ENCODE results near the gene MAPKAPK3. TPM values are rescaled to one million over a fixed set of nuclear protein-coding genes. Genes with fewer than 3 reads are reported as not detected.

The MAPKAPK3 gene
- total and polyA plus RNA-seq, 2 of the 8 experiments (the other 6 are each of a cell fraction or from before 2014, with no cell fraction given), result 65.4 to 99.8 TPM

DNA sequence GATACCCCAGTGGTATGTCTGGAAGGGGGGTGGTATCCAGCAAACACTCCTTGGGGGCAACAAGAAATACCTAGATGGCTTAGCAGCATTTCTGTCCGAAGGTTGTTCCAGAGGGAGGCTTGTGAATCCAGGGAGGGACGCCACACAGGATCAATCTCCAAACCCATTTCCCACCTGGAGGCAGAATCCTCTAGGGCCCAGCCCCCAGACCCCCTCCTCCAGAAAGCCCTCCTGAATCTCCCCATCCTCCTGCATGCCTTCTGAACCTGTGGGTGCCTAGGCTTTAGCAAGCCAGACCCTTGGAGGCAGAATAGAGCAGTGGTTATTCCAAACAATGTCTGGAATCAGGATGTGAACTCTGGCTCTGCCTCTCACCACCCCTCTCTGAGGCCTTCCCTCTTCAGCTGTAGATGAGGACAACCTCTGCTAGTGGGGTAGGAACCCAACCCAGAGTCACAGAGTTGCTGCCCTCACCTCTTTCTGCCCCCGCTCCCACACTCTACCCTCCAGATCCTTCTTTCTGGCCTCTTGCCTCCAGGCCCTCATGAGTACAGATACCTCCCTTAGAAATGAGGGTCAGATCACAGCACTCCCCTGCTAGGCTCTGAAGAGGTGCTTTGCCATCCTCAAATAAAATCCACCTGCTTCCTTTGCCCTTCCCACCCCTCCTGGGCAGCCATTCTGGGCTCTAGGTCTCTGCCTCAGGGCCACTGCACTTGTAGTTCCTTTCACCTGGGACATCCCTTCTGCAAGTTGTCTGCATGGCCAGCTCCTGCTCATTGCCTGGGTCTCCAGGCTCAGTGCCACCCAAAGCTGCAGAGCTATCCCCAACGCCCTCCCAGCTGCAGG is 13.5 kb upstream of the MAPKAPK3 start:
- Histone ChIP-seq H3K56ac (replicated peaks; ENCODE audit: insufficient read length, low read depth, low read length) (no peak overlapping the region), H2BK5ac (ENCODE audit: low read depth, low read length) (no peak overlapping the region), H3K27ac (ENCODE audit: low read depth, low read length) (no peak overlapping the region), H3K9ac (replicated peaks in 1 of 4; ENCODE audit: extremely low read depth in 1 of 4, low read depth in 3 of 4, low read length in 3 of 4) (no peak overlapping the region), H4K91ac (replicated peaks; ENCODE audit: insufficient read length, low read length) (no peak overlapping the region), H3K4me1 (replicated peaks in 1 of 4; ENCODE audit: control insufficient read depth in 3 of 4, insufficient read depth in 4 of 4, low read length in 3 of 4) (no peaks in the 10 kb centered on the region), H3K79me1 (ENCODE audit: low read depth, low read length) (no peaks in the 10 kb centered on the region), H2AK5ac (ENCODE audit: low read depth, low read length) (no peak overlapping the region), H3K18ac (ENCODE audit: extremely low read depth, low read length) (no peak overlapping the region), H3K4me3 (ENCODE audit: extremely low read depth in 1 of 4, insufficient read depth in 2 of 4, low read depth in 3 of 4, low read length in 4 of 4) (no peak overlapping the region), H3K14ac (ENCODE audit: insufficient read length) (no peak overlapping the region), H2AFZ (ENCODE audit: low read length) (no peak overlapping the region), H3K4me2 (ENCODE audit: insufficient read depth in 1 of 2, low read depth in 2 of 2, low read length in 2 of 2) (no peak overlapping the region), H2BK15ac (ENCODE audit: low read length) (no peak overlapping the region), H3K23ac (ENCODE audit: insufficient read length) (no peak overlapping the region), H3K9me3 (ENCODE audit: insufficient read depth in 2 of 2, low read depth in 1 of 2, low read length in 1 of 2) (no peaks in the 10 kb centered on the region), H3K23me2 (ENCODE audit: low read depth, low read length) (no peaks in the 10 kb centered on the region), H3K4ac (replicated peaks; ENCODE audit: insufficient read length, low read depth, low read length) (no peak overlapping the region), H2BK12ac (ENCODE audit: low read depth, low read length) (no peak overlapping the region), H3K27me3 (replicated peaks in 1 of 4; ENCODE audit: control insufficient read depth in 3 of 4, extremely low read depth in 1 of 4, insufficient read depth in 3 of 4, low read length in 3 of 4) (peaks cover 0 to 2% (median 0%) of the 10 kb centered on the region in 4 experiments; a peak in 1 of 7 replicates), H2BK20ac (ENCODE audit: low read length) (no peak overlapping the region), H3K79me2 (ENCODE audit: control insufficient read depth in 1 of 2, insufficient read depth in 2 of 2, low read length in 2 of 2) (no peaks in the 10 kb centered on the region), H4K20me1 (replicated peaks in 1 of 2; ENCODE audit: control insufficient read depth in 1 of 2, insufficient read depth in 2 of 2, low read length in 2 of 2) (peaks cover 3% of the 10 kb centered on the region in 2 experiments), H4K5ac (ENCODE audit: insufficient read length, low read depth, low read length) (no peak overlapping the region), H4K8ac (ENCODE audit: extremely low read depth, insufficient read depth, low read length) (no peak overlapping the region), H3K36me3 (ENCODE audit: control insufficient read depth in 2 of 4, insufficient read depth in 4 of 4, low read length in 3 of 4) (no peaks in the 10 kb centered on the region), H2BK120ac (replicated peaks; ENCODE audit: low read depth, low read length) (no peak overlapping the region)
- no peak for TF ChIP-seq ASH2L (IDR thresholded peaks at IDR 0.05; ENCODE audit: low read length)
- no peak for TF ChIP-seq RNF2 (IDR thresholded peaks at IDR 0.05; ENCODE audit: borderline replicate concordance, low read depth, low read length, missing control alignments, poor library complexity, severe bottlenecking)
- no peak for TF ChIP-seq JUND (IDR thresholded peaks at IDR 0.05; ENCODE audit: low read length)
- no peak for TF ChIP-seq CBX5 (IDR thresholded peaks at IDR 0.05; ENCODE audit: low read depth, low read length)
- no peak for TF ChIP-seq KDM1A (IDR thresholded peaks at IDR 0.05; ENCODE audit: borderline replicate concordance, low read length)
- TF ChIP-seq SIN3A (conservative IDR thresholded peaks at IDR 0.05 in 1 of 2, IDR thresholded peaks at IDR 0.05 in 1 of 2; ENCODE audit: low read depth in 1 of 2, low read length in 2 of 2), result no peak
- no peak for TF ChIP-seq POU5F1 (IDR thresholded peaks at IDR 0.05; ENCODE audit: low read depth, low read length)
- CTCF ChIA-PET (ENCODE audit: partially characterized antibody), result interaction anchor here (1.3 to 50.4 kb wide), 5 partner anchors 11 to 256 kb away, joined by 4 to 1262 read pairs (median 233); partner anchors contain the start of genes C3orf18, DOCK3, HEMK1 and MAPKAPK3
- POLR2A ChIA-PET (ENCODE audit: partially characterized antibody), result no interaction called here
- FAIRE-seq (no peak), DNase-seq (ENCODE audit: low read depth in 1 of 2, low spot score in 2 of 2) (no peak)
- 60% methylated on average over 4 of the region's 4 CpGs; no CpG with 5 or more reads in 1 of the 2 experiments for whole genome bisulfite sequencing, 2 experiments (ENCODE audit: extremely low coverage in 1 of 2, insufficient coverage in 1 of 2, insufficient read length in 1 of 2, insufficient replicate concordance in 2 of 2, low coverage in 1 of 2, low lambda C conversion rate in 2 of 2, missing lambda C conversion rate in 1 of 2)
